Measurements from ENCODE around the gene TECR. TPM values are rescaled to one million over a fixed set of nuclear protein-coding genes. Genes with fewer than 3 reads are reported as not detected.
A peak's percentile ranks its signal among the peaks of the same experiment; 100 is the strongest.

Gene TECR
- total and polyA plus RNA-seq, 2 of the 13 experiments (the other 11 are each of a cell fraction or from before 2014, with no cell fraction given), result 54.9 to 121 TPM

- TF ChIP-seq IRX3 (CRISPR knock-in tag; IDR thresholded peaks at IDR 0.05; ENCODE audit: borderline replicate concordance, low read depth), result no peak
- TF ChIP-seq ZNF800 (CRISPR knock-in tag; IDR thresholded peaks at IDR 0.05), result no peak
- peak; percentile 84; the same call in 1 of the 2 replicates for TF ChIP-seq KDM5B (CRISPR knock-in tag; IDR thresholded peaks at IDR 0.05; ENCODE audit: borderline replicate concordance)
- TF ChIP-seq RNF219 (CRISPR knock-in tag; IDR thresholded peaks at IDR 0.05), result no peak
- TF ChIP-seq ZNF142 (CRISPR knock-in tag; IDR thresholded peaks at IDR 0.05), result peak; percentile 66; the same call in 1 of the 2 replicates
- TF ChIP-seq NR2F6 (IDR thresholded peaks at IDR 0.05), result 0 out of 2 replicates have a peak, but pooled peaks have one; percentile 12
- peak; percentile 74; the same call in 1 of the 2 replicates for TF ChIP-seq NR2F6 (CRISPR knock-in tag; IDR thresholded peaks at IDR 0.05)
- peak; percentile 63; the same call in 1 of the 2 replicates for TF ChIP-seq ZBTB34 (CRISPR knock-in tag; IDR thresholded peaks at IDR 0.05)
- peak; percentile 21; the same call in 1 of the 2 replicates for TF ChIP-seq NR2F2 (IDR thresholded peaks at IDR 0.05; ENCODE audit: borderline replicate concordance, low read depth)
- TF ChIP-seq MZF1 (CRISPR knock-in tag; IDR thresholded peaks at IDR 0.05; ENCODE audit: borderline replicate concordance), result no peak
- no peak for TF ChIP-seq ZNF878 (CRISPR knock-in tag; IDR thresholded peaks at IDR 0.05)
These were observed 42.5 kb downstream of the TECR start, which contains the start of gene NDUFB7 (continued) for GRCh38 chr19:14571695-14572490.
